H1 (cell line): ENCODE data around the gene MYOM1. TPM values are rescaled to one million over a fixed set of nuclear protein-coding genes. Genes with fewer than 3 reads are reported as not detected.

Experiments
- CTCF ChIA-PET: fragments of 300-600 bp; sonication (Branson Sonifier 250); formaldehyde crosslinking; loops from one replicate; lab custom pipeline; 2021; ENCODE audit not compliant: partially characterized antibody; lab: Charles Lee
- POLR2A ChIA-PET: fragments of 300-600 bp; sonication (Branson Sonifier 250); formaldehyde crosslinking; loops from one replicate; lab custom pipeline; 2021; ENCODE audit warnings: inconsistent platforms; ENCODE audit not compliant: partially characterized antibody; lab: Charles Lee
- DNase-seq, 2 experiments: peaks; one replicate each; pipeline versions ENCODE4 v3.0.0 to v3.0.0-alpha.2; 2010 to 2022; ENCODE audit warnings: low spot score in 2 of 2, low read depth in 1 of 2, mixed read lengths in 1 of 2
- FAIRE-seq: peaks from 2 replicates; lab custom pipeline; 2011; peaks lifted over from hg19 to GRCh38; lab: Jason Lieb, UNC
- H2AFZ ChIP-seq: 2 replicates; pipeline ENCODE4 v1.8.1; 2012; ENCODE audit warnings: low read length, inconsistent platforms
- H2AK5ac ChIP-seq: 2 replicates; pipeline ENCODE4 v1.6.1; 2013; ENCODE audit warnings: low read depth, low read length
- H2BK120ac ChIP-seq: replicated peaks from 2 replicates; pipeline ENCODE3; 2013; ENCODE audit warnings: low read depth, low read length, inconsistent platforms
- H2BK12ac ChIP-seq: 2 replicates; pipeline ENCODE4 v1.6.1; 2013; ENCODE audit warnings: low read depth, low read length
- H2BK15ac ChIP-seq: 2 replicates; pipeline ENCODE4 v1.6.1; 2013; ENCODE audit warnings: low read length
- H2BK20ac ChIP-seq: 2 replicates; pipeline ENCODE4 v1.6.1; 2013; ENCODE audit warnings: low read length
- H2BK5ac ChIP-seq: 2 replicates; pipeline ENCODE4 v1.6.1; 2013; ENCODE audit warnings: low read depth, low read length
- H3K14ac ChIP-seq: 2 replicates; pipeline ENCODE4 v1.6.1; 2013; ENCODE audit warnings: inconsistent platforms; ENCODE audit not compliant: insufficient read length
- H3K18ac ChIP-seq: 2 replicates; pipeline ENCODE4 v1.6.1; 2013; ENCODE audit warnings: low read length; ENCODE audit errors: extremely low read depth
- H3K23ac ChIP-seq: 2 replicates; pipeline ENCODE4 v1.6.1; 2013; ENCODE audit warnings: inconsistent platforms; ENCODE audit not compliant: insufficient read length
- H3K23me2 ChIP-seq: 2 replicates; pipeline ENCODE4 v1.6.1; 2013; ENCODE audit warnings: low read depth, low read length
- H3K27ac ChIP-seq: 2 replicates; pipeline ENCODE4 v1.6.1; 2011; ENCODE audit warnings: low read depth, low read length, inconsistent platforms
- H3K27me3 ChIP-seq, 4 experiments: replicated peaks in 1 of 4; 1 replicate in 1 of 4; 2 replicates in 3 of 4; pipeline versions ENCODE4 v1.6.1 to v1.8.1; 2011 to 2013; ENCODE audit warnings: low read length in 3 of 4, mild to moderate bottlenecking in 3 of 4, inconsistent platforms in 2 of 4, mixed read lengths in 2 of 4, moderate library complexity in 1 of 4; ENCODE audit not compliant: control insufficient read depth in 3 of 4, insufficient read depth in 3 of 4; ENCODE audit errors: extremely low read depth in 1 of 4
- H3K36me3 ChIP-seq, 4 experiments: 2 replicates each; pipeline versions ENCODE4 v1.6.1 to v1.8.1; 2011 to 2013; ENCODE audit warnings: mild to moderate bottlenecking in 4 of 4, low read length in 3 of 4, moderate library complexity in 2 of 4, control low read depth in 1 of 4, inconsistent platforms in 1 of 4; ENCODE audit not compliant: insufficient read depth in 4 of 4, control insufficient read depth in 2 of 4
- H3K4ac ChIP-seq: replicated peaks from 2 replicates; pipeline ENCODE3; 2013; ENCODE audit warnings: low read length, low read depth, mixed read lengths, inconsistent platforms; ENCODE audit not compliant: insufficient read length
- H3K4me1 ChIP-seq, 4 experiments: replicated peaks in 1 of 4; 1 replicate in 1 of 4; 2 replicates in 3 of 4; pipeline versions ENCODE4 v1.6.1 to v1.8.1; 2011 to 2013; ENCODE audit warnings: low read length in 3 of 4, inconsistent platforms in 2 of 4, mixed read lengths in 1 of 4; ENCODE audit not compliant: insufficient read depth in 4 of 4, control insufficient read depth in 3 of 4
- H3K4me2 ChIP-seq, 2 experiments: 2 replicates each; pipeline versions ENCODE4 v1.6.1 to v1.8.1; 2011 to 2013; ENCODE audit warnings: low read depth in 2 of 2, low read length in 2 of 2, control low read depth in 1 of 2, inconsistent platforms in 1 of 2, mild to moderate bottlenecking in 1 of 2; ENCODE audit not compliant: insufficient read depth in 1 of 2
- H3K4me3 ChIP-seq, 4 experiments: fragments of 200-600, 300-600 bp in 1 of 4; sonication (generic), shearing (Covaris generic), sonication (Bioruptor Twin) in 1 of 4; 2 replicates each; pipeline versions ENCODE4 v1.5.1 to v1.8.1; 2011 to 2016; ENCODE audit warnings: low read length in 4 of 4, low read depth in 3 of 4, control low read depth in 2 of 4, inconsistent platforms in 2 of 4, mild to moderate bottlenecking in 2 of 4, mixed read lengths in 1 of 4, moderate library complexity in 1 of 4; ENCODE audit not compliant: insufficient read depth in 2 of 4; ENCODE audit errors: extremely low read depth in 1 of 4
- H3K56ac ChIP-seq: replicated peaks from 2 replicates; pipeline ENCODE3; 2013; ENCODE audit warnings: low read depth, mild to moderate bottlenecking, mixed read lengths, low read length, inconsistent platforms; ENCODE audit not compliant: insufficient read length
- H3K79me1 ChIP-seq: 2 replicates; pipeline ENCODE4 v1.6.1; 2013; ENCODE audit warnings: low read depth, low read length, control low read depth
- H3K79me2 ChIP-seq, 2 experiments: 2 replicates each; pipeline versions ENCODE4 v1.6.1 to v1.8.1; 2012 to 2013; ENCODE audit warnings: low read length in 2 of 2, mild to moderate bottlenecking in 2 of 2, inconsistent platforms in 1 of 2; ENCODE audit not compliant: insufficient read depth in 2 of 2, control insufficient read depth in 1 of 2
- H3K9ac ChIP-seq, 4 experiments: replicated peaks in 1 of 4; 1 replicate in 1 of 4; 2 replicates in 3 of 4; pipeline versions ENCODE4 v1.6.1 to v1.8.1; 2011 to 2013; ENCODE audit warnings: low read depth in 3 of 4, low read length in 3 of 4, control low read depth in 2 of 4, mild to moderate bottlenecking in 2 of 4, moderate library complexity in 2 of 4, inconsistent platforms in 1 of 4; ENCODE audit errors: extremely low read depth in 1 of 4
- H3K9me3 ChIP-seq, 2 experiments: 2 replicates each; pipeline versions ENCODE4 v1.6.1 to v1.8.1; 2012 to 2013; ENCODE audit warnings: mild to moderate bottlenecking in 2 of 2, moderate library complexity in 2 of 2, control low read depth in 1 of 2, inconsistent platforms in 1 of 2, low read depth in 1 of 2, low read length in 1 of 2, mixed read lengths in 1 of 2; ENCODE audit not compliant: insufficient read depth in 2 of 2
- H4K20me1 ChIP-seq, 2 experiments: replicated peaks in 1 of 2; 2 replicates each; pipeline versions ENCODE3 to v1.8.1; 2011 to 2013; ENCODE audit warnings: inconsistent platforms in 2 of 2, low read length in 2 of 2, mild to moderate bottlenecking in 1 of 2; ENCODE audit not compliant: insufficient read depth in 2 of 2, control insufficient read depth in 1 of 2
- H4K5ac ChIP-seq: 2 replicates; pipeline ENCODE4 v1.6.1; 2013; ENCODE audit warnings: low read length, low read depth, mixed read lengths, inconsistent platforms; ENCODE audit not compliant: insufficient read length
- H4K8ac ChIP-seq: 2 replicates; pipeline ENCODE4 v1.8.0; 2013; ENCODE audit warnings: mild to moderate bottlenecking, moderate library complexity, low read length, inconsistent platforms; ENCODE audit not compliant: insufficient read depth; ENCODE audit errors: extremely low read depth
- H4K91ac ChIP-seq: replicated peaks from 2 replicates; pipeline ENCODE3; 2013; ENCODE audit warnings: low read length, mixed read lengths, inconsistent platforms; ENCODE audit not compliant: insufficient read length
- CHD1 ChIP-seq: IDR thresholded peaks from 2 replicates; pipeline ENCODE4 v1.6.1; 2012; ENCODE audit warnings: low read depth, low read length, improper control_type of control experiment
- RAD21 ChIP-seq, 2 experiments: IDR thresholded peaks in 1 of 2; conservative IDR thresholded peaks in 1 of 2; 2 replicates each; pipeline ENCODE4 v1.6.1; 2011; ENCODE audit warnings: low read depth in 2 of 2, low read length in 2 of 2, improper control_type of control experiment in 1 of 2, inconsistent platforms in 1 of 2, mild to moderate bottlenecking in 1 of 2, moderate library complexity in 1 of 2
- WGBS, 2 experiments: shearing (Covaris generic) in 1 of 2; methylation state at CpG; one replicate each; pipeline versions ENCODE4 v1.1.6 to v1.1.7; 2013 to 2015; ENCODE audit warnings: low lambda C conversion rate in 2 of 2, mixed read lengths in 2 of 2, inconsistent platforms in 1 of 2, low coverage in 1 of 2, missing lambda C conversion rate in 1 of 2; ENCODE audit not compliant: insufficient replicate concordance in 2 of 2, insufficient coverage in 1 of 2, insufficient read length in 1 of 2; ENCODE audit errors: extremely low coverage in 1 of 2, missing lambda C conversion rate in 1 of 2; 5-methylcytosine and 5-hydroxymethylcytosine counted together
- polyA plus RNA-seq, 7 experiments: library from polyadenylated mRNA; depleted of rRNA in 3 of 7; stranded (reverse) in 5 of 7; unstranded in 2 of 7; fragments of >200 nt in 5 of 7; fragments of 200-250 nt in 2 of 7; gene quantifications; 1 replicate in 5 of 7; 2 replicates in 1 of 7; 4 replicates in 1 of 7; pipeline versions ENCODE4 v1.2.1 to v1.2.3, GENCODE V29; 2011 to 2013; ENCODE audit warnings: missing spikeins in 2 of 7, mixed read lengths in 2 of 7
- total RNA-seq: library from RNA; stranded (reverse); fragmentation: NEBNext Ultra II Directional; extraction: Animal tissue kit (Norgen Biotek cat#: 25700); gene quantifications from 2 replicates; pipeline ENCODE4 v1.2.1, GENCODE V29; 2021

MYOM1 gene
- total and polyA plus RNA-seq, 2 of the 8 experiments (the other 6 are each of a cell fraction or from before 2014, with no cell fraction given), result 0.06 to 0.32 TPM

DNA sequence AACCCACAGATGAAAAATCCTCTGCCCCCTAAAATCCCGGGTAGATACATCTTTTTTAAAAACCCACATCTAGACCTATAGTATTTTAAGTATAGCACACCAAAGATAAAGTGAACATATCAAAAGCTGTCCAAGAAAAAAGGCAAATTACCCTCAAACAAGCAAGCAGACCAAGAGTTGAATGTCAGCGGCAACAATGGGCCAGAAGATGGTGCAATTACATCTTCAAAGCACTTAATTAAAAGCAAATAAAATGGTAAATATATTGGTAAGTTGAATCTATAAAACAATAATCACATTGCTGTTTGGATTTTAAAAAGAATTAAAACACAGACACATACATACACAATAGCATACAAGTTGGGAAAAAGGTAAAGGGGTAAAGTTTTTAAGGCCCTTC, 98.5 kb downstream of the MYOM1 start:
- no peak overlapping the region for H2BK20ac ChIP-seq
- TF ChIP-seq CHD1 (no peak), RAD21 (IDR thresholded peaks at IDR 0.05 in 1 of 2, conservative IDR thresholded peaks at IDR 0.05 in 1 of 2; ENCODE audit: low read depth in 2 of 2, low read length in 2 of 2) (peak; percentile 21 to 29; a peak in 3 of 4 replicates)

More for the DNA sequence above, 98.5 kb downstream of the MYOM1 start:
- Histone ChIP-seq H3K14ac (no peak overlapping the region), H4K5ac (no peak overlapping the region), H2BK5ac (no peak overlapping the region), H3K4ac (no peak overlapping the region), H4K8ac (no peak overlapping the region), H2AFZ (no peak overlapping the region), H2BK120ac (no peak overlapping the region), H3K27me3 (no peaks in the 10 kb centered on the region), H3K4me2 (no peak overlapping the region), H3K23ac (no peak overlapping the region), H4K20me1 (no peaks in the 10 kb centered on the region), H4K91ac (no peak overlapping the region), H3K23me2 (no peaks in the 10 kb centered on the region), H3K36me3 (no peaks in the 10 kb centered on the region), H3K79me2 (no peaks in the 10 kb centered on the region), H3K79me1 (no peaks in the 10 kb centered on the region), H3K9me3 (no peaks in the 10 kb centered on the region), H3K18ac (no peak overlapping the region), H2AK5ac (no peak overlapping the region), H2BK15ac (no peak overlapping the region), H3K4me3 (no peak overlapping the region), H2BK12ac (no peak overlapping the region), H3K27ac (no peak overlapping the region), H3K4me1 (peaks cover 0 to 5% (median 2%) of the 10 kb centered on the region in 4 experiments; a peak in 3 of 7 replicates), H3K56ac (no peak overlapping the region), H3K9ac (no peak overlapping the region)
- FAIRE-seq (no peak), DNase-seq (no peak)
- POLR2A ChIA-PET, result no interaction called here
- 72% methylated on average over 2 of the region's 2 CpGs; no CpG with 5 or more reads in 1 of the 2 experiments for WGBS, 2 experiments
- CTCF ChIA-PET, result no interaction called here
